UCSD-AML1 (cell line): Measurements from ENCODE around the gene CMPK2.
A peak's percentile ranks its signal among the peaks of the same experiment; 100 is the strongest.

Experiments used
- DNase-seq: peaks from one replicate; lab custom pipeline; 2025; ENCODE audit not compliant: unreplicated experiment; lab: John Stamatoyannopoulos, UW

CMPK2 gene

DNA sequence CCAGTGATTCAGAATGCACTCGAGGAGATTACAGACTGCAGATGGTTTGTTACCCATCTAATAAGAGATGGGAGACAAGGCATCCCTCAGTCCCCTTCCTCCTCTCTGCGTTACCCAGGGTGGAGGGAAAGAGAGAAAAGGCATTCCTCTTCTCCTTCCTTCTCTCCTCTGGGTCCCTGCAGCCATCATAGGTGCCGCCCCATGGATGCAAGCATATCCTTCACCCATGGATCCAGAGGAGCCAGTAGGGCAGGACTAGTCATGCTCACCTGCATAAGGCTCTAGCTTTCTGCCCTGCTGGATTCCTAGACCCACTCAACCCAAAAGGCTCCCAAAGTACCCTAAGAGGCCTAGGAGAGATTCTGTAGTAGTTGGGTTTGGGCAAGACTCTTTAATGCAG lies 20.4 kb downstream of the CMPK2 start:
- DNase-seq: no peak

DNA sequence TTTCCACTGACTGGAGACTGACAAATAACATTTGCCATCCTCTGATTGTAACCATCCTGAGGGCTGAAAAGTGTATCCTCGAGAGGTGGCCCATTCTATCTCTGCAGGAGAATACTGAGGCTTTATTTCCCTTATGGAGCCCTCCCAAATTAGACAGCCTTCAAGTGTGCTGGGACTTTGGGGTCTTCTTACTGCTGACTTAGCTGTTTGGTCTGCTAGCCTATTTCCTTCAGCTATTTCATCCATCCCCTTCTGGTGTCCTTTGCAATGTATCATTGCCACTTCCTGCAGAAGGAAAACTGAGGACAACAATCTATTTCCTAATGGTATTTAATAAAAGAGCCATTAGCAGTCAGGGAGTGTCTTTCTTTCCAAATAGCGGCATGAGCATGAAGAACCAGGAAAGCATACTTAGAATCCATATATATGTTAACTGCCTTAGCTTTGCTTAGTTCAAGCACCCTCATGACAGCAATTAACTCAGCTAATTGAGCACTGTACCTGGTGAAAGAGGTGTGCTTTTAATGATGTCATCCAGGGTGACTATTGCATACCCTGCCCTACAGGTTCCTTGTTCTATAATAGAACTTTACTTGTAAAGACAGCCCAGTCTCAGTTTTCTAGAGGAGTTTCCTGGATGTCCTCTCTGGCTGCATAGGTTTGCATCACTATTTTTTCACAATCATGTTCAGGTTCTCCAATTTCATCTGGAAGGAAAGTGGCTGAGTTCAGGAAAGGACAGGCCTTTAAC lies 24.0 kb downstream of the CMPK2 start:
- no peak for DNase-seq

DNA sequence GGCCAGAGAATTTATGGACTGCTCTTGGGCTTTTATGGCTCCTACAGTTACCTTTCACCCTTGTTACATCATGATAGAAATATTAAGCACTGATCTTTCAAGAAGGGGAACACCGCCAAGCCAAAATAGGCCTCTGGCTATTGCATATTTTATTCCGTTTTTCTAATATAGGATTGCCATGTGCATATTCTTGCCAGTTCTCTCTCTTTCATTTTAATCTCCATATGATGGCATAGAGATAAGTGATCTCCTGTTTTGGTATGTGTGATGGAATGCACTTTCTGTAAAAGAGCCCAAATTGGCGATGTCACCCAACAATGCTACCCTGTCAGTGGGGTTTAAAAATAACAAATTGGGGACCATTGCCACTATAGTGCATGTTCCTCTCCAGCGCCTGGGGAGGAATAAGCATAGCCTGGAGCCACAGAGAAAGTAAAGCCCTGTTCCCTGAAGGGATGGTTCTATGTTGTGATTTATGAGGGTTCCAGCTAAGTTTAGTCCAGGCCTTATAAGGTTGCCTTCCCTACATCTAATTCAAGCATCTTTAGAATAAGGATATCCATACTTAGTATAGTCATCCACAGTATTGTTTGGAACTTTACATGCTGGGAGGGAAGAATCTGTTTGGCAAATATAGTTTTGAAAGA lies 26.9 kb downstream of the CMPK2 start:
- no peak for DNase-seq

DNA sequence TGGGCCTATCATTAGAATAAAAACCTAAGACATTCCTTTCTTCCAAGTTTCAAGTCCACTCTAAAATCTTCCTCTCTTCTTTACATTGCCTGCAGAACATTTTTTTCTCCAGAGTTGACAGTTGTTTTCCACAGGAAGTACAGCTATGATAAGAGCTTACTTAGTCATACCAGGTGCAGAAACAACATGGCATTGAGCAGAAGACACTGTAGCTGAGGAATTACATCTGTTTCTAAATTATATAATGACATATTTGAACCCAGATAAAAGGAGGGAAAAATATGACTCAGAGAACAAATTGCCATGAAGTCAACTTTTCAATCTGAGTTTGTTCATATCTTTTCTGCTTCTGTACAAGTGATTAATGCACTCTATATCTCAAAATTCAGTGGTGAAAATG lies 30.2 kb downstream of the CMPK2 start:
- no peak for DNase-seq

DNA sequence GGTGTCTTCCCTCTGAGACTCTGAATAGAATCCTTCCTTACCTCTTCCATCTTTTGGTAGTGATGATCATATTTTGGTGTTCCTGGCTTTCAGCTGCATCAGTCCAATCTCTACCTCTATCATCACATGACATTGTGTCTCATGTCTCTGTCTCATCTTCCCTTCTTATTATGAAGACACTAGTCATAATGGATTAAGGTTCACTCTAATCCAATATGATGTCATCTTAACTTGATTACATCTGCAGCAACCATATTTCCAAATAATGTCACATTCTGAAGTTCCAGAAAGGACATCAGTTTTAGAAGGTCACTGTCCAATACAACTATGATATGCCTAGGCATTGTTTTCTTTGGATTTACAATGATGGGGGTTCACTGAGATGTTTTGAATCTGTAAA lies 31.5 kb downstream of the CMPK2 start:
- DNase-seq: no peak

DNA sequence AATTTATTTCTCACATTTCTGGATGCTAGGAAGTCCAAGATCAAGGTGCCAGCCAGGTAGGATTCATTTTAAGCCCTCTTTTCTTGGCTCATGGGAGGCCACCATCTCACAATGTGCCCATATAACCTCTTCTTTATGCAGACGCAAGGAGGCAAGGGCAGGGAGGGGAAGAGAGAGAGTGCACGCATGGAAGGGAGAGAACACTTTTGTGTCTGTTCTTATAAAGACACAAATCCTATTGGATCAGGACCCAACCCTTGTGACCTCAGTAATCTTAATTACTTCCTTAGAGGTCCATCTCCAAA lies 32.5 kb downstream of the CMPK2 start:
- no peak for DNase-seq

DNA sequence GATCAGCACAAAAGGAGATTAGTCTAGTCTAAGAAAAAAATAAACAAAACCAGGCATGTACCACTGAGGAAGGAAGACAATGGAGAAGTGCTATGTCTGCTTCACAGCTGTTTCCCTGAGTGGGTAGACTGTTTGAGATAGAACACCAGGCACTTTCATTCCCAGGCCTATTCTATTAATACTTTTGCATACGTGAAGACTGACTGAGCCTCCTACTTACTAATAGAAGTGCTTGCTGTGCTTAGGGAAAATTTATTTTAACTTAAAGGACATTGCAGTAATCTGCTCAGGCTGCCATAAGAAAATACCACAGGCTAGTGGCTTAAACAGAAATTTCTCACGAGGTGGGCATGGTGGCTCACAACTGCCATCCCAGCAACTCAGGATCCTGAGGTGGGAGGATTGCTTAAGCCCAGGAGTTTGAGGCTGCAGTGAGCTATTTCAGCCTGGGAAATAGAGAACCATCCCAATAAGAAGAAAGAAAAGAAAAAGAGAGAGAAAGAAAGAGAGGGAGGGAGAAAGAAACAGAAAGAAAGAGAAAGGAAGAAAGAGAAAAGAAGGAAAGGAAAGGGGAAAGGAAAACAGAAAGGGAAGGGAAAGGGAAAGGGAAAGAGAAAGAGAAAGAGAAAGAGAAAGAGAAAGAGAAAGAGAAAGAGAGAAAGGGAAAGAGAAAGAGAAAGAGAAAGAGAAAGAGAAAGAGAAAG lies 33.0 kb downstream of the CMPK2 start:
- no peak for DNase-seq

DNA sequence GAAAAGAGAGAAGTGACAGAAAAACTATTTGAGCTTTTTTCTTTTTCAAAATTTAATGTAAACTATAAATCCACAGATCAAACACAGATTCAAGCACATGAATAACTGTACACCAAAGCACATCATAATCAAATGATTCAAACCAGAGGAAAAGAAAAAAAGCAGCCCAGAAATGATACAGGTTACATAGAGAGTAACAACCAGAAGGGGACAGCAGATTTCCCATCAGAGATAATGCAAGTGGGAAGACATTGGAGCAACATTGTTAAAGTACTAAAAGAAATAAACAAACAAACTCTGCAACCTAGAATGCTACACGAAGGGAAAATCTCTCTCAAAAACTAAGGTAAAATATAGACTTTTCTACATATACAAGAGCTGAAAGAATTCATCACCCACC lies 34.5 kb downstream of the CMPK2 start:
- DNase-seq: no peak

DNA sequence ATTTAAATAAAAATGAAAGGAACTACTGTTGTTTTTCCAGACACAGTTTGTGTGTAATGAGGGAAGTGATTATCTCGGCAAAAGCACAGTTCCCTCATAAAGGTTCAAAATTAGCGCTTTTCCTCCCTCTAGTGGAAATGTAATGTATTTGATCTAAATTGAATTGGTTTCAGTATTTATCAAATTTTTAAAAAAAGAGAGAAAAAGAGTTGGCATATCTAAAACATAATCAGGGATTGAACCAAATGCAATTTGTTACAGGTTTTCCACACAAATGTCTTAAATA lies 37.5 kb downstream of the CMPK2 start:
- DNase-seq: no peak

DNA sequence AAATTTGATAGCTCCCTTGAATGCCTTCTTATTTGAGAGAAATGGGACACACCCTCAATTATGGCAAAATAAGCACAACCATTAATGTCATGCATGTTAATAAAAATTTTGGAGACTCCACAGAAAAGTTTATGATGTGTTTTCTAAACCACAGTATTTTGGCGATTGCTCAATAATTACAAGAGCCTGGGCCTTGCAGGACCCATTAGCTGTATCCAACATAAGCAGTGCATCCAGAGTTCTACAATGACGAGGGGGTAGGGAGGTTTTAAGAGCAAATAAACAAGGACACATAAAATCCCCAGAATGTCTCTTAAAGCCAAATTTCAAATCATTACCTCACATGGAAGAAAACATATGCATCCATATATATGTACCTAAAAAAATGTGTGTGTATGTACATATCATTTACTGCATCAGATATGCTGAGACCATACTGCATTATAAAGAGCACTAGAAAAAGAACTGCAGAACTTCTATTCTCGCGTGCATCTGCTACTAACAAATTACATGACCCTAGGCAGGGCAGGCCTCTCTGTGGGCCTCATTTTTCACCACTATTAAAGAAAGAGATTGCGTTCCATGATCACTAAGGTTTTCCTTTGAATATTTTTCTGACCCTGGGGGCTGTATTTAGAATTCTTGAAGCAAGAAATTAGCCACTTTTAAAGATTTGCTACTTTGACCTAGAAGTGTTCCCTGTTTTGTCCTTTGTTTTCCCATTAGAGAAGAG lies 38.0 kb downstream of the CMPK2 start:
- no peak for DNase-seq

DNA sequence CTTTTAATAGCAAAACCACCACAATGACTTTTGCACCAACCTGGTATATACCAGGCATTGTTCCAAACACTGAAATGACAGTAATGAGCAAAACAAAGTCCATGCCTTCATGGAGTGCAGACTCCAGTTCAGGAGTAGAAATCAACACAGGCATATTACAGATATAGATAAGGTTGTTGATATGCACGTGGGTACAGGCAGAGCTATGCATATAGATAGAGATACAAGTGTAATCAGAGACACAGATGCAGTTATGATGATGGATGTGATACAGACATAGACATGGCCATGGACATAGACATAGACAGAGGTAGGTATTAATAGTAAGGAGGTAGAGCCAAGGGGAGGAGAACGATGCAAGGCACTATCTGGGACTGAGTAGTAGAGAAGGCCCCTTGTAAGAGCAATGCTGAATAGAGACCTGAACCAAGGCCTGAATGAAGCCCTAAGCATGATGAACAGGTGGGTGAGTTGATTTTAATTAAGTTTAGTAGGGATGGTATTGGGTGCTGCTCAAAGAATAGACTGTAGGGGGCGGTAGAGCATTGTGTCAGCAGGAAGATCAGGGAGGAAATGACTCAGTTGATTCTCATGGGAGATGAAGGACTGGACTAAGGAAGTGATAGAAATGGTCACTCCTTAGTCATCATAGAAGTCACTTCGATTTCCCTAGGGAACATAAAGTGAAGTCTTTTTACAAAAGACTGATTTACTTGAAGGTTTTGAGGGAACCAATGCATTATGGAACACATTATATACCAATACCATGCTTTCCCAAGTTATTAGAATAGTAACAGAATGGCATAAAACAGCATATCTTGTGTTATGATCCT lies 39.4 kb downstream of the CMPK2 start:
- peak; percentile 15 for DNase-seq

DNA sequence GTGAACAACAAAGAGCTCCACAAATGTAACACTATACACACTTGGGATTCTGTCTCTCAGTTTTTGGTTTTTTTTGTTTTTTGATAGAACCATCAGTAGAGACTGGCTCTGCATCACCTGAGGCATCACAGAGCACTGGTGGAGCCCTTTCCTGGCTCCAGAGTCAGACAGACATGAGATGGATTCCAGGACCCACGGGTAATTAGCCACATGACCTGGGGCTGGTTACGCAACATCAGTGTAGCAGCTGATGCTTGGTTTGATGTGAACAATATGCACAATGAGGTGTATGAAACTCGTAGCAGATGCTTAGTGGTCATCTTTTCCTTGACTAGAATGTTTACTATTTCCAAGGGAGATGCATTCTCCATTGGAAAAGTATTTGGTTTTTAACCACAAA lies 40.7 kb downstream of the CMPK2 start:
- no peak for DNase-seq

DNA sequence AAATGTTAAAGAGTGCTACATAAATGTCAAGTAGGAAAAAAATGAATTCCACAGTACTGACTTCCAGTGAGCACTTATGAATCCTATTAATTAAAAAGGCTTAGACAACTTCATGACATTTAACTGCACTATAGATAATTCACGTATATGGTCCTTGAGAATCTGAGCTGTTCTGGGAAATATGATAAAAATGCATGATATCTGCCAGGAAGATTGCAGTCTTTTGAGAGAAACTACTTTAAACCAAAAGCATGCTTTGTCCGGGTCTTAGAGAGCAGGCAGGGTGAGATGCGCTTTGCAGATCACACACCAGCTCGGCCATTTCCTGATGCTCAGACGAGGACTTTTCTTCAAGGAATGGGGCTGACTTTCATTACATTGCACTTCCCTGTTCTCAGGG lies 42.6 kb downstream of the CMPK2 start:
- DNase-seq: no peak

DNA sequence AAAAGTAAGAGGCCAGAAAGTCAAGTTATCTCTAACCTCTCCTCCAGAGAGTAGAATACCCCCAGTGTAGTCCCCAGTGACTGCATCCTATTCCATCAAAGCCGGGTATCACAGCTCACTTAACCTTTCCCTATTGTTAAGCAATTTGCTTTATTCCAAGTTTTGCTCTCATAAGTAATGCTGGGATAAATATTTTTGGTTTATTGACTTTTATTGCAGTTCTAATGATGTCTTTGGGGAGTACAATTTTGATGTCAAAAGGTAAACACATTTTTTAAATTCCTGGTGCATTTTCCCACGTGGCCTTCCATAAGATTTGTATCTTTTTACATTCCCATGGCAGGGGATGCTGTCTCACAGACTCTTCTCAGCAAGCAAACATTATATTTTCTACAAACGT lies 43.3 kb downstream of the CMPK2 start:
- DNase-seq: no peak

DNA sequence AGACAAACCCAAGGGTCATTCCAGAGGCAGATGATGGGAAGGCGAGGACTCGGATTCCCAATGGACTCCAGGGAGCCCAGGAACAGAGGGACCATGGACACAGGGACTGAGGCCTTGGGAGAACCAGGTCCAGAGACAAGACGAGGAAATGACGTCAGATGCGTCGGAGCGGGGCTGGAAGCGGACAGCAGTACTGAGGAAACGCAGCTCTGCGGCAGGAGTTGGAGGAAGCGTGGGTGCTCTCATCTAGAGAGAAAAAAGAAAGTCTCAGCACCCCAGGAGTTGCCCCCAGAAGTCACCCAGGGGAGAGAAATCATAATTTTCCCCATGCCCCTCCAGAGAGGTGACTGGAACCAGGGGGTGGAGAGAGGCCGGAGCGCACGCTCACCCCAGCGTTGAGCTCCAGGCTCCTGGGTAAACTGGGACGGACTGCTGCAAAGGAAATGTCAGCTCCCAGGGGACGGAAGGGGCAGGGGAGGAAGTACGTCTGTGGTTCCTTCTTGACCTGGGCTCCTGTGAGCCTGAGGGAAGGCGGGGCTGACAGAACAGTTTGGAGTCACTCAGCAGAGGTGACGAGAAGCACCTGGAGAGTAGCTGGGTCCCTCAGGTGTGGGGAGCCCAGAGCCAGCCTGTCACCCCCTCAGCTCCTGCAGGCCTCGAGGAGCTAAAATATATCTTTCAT lies 44.7 kb downstream of the CMPK2 start:
- peak; percentile 18 for DNase-seq

DNA sequence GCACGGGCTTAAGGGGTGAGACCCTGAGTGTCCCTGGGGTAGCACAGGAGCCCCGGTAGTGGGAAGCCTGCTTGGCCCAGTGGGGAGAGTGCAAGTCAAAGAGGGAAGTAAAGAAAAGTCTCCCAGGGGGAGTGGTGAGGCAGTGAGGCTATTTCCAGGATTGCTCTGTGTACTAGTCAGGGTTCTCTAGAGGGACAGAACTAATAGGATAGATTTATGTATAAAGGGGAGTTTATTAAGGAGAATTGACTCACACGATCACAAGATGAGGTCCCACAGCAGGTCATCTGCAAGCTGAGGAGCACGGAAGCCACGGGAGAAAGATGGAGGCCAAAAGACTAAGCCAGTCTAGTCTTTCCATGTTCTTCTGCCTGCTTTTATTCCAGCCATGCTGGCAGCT lies 45.5 kb downstream of the CMPK2 start:
- no peak for DNase-seq

DNA sequence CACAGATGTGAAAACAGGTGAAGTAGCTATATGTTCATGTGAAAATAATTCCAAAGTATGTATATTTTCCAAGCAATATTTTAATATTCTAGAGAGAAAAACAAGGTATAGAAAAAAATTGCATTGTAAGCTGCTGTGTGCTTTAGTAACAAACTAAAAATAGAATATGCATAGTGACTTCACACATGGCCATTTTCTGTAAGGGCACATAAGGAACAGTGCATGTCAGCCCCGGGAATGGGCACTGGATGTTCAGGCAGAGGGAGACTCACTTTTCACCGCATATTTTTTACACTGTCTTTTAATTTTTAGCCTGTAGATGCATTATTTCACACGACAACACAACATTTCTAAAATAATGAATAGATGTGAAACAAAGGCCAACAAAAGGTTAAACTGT lies 46.0 kb downstream of the CMPK2 start:
- DNase-seq: no peak

DNA sequence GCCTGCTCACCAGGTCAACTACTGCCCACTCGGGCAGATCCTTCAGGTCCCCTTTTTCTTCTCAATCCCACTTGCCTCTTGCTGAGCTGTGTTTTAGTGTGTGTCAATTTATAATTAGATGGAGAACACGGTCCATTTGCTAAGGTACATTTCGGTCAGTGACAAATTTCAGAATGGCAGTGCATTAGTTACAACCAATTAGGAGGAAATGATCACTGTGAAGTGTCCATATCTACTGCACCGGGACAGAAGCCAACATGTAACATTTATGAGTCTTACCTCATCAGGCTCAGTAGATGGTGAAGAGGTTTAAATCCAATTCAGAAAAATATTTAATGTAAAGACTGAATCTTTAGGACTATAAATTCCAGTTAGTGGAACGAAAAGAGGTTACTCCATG lies 47.7 kb downstream of the CMPK2 start:
- no peak for DNase-seq

DNA sequence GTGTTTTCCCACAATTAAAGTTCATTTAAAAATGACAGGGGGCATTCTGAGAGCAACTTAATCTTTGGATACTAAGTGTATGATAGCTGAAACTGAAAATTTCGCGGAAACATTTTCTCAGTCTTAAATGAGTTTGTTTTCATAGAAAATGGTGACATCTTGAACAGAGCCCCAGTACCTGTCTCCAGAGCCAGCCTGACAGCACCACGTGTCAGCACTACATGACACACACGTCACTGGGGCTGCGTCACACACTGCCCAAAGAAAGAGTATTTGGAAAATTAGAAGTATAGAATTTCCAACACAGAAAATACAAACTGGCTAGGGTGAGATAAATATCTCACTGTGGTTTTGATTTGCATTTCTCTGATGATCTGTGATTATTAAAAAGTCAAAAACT lies 50.8 kb downstream of the CMPK2 start:
- no peak for DNase-seq

DNA sequence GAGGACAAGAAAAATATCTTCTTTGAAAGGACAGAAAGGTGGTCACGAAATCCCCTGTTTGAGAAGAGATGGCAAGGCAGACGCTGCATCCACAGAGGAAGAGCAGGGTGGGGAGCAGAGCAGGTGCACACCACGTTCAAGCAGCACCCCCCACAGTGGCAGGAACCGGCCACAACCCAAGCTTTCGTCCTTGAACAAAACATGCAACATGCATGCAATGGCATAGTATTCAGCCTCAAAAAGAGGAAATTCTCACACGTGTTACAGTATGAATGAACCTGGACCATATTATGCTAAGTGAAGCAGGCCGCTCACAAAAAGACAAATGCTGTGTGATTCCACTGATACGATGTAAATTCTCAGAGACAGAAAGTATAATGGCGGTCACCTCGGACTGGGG lies 51.4 kb downstream of the CMPK2 start:
- DNase-seq: no peak

DNA sequence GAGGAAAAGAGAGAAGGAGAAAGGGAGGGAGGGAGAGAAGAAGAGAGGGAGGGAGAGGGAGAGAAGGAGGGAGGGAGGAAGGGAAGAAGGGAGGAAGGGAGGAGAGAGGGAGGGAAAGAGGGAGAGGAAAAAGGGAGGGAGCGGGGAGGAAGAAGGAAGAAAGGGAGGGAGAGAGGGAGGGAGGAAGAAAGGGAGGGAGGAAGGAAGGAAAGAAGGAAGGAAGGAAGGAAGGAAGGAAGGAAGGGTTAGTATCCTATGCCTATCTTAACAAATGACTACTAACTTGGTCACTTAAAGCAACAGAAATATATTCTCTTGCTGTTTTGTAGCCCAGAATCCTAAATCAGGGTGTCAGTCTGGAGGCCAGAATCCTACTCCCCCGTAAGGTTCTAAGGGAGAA lies 52.1 kb downstream of the CMPK2 start:
- no peak for DNase-seq
